ENCODE data around the gene C1S.

DNA sequence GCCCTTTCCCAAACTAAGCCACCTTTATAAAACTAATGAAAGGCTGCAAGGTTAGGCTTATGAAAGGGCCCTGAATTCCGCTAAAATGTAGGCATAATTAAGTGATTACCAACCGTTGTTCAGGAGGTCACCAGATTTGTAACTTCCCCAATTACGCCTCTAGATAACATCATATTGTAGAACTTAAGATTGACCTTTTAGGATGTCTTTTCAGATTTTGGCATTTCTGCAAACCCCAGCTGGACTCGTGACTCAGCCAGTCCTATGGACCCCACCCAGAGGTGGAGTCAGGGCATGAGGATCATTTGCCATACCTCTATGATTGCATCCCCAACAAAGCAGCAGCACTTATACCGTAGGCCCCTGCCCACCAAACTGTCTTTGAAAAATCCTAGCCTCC lies 38.6 kb upstream of the C1S start:
- TF ChIP-seq CEBPB (tag; IDR thresholded peaks at IDR 0.05) (no peak), CTCF (IDR thresholded peaks at IDR 0.05 in 2 of 3, conservative IDR thresholded peaks at IDR 0.05 in 1 of 3; ENCODE audit: insufficient read depth in 2 of 3, low read depth in 1 of 3, low read length in 3 of 3) (no peak), SPI1 (IDR thresholded peaks at IDR 0.05; ENCODE audit: borderline replicate concordance, low read depth, low read length) (no peak), ZBTB7A (IDR thresholded peaks at IDR 0.05; ENCODE audit: borderline replicate concordance, control insufficient read depth, low read depth, low read length) (no peak), ZFX (CRISPR knock-in tag; IDR thresholded peaks at IDR 0.05) (no peak), TCF7 (IDR thresholded peaks at IDR 0.05; ENCODE audit: borderline replicate concordance) (no peak)
- TF ChIP-seq, protein P1, sequence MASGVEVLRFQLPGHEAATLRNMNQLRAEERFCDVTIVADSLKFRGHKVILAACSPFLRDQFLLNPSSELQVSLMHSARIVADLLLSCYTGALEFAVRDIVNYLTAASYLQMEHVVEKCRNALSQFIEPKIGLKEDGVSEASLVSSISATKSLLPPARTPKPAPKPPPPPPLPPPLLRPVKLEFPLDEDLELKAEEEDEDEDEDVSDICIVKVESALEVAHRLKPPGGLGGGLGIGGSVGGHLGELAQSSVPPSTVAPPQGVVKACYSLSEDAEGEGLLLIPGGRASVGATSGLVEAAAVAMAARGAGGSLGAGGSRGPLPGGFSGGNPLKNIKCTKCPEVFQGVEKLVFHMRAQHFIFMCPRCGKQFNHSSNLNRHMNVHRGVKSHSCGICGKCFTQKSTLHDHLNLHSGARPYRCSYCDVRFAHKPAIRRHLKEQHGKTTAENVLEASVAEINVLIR (CRISPR knock-in tag; IDR thresholded peaks at IDR 0.05), result no peak

Measured in K562 (cell line).